NCI-H226 (cell line): ENCODE measurements around the gene GTPBP10.

Experiments used
- DNase-seq: peaks from one replicate; pipeline ENCODE4 v3.0.0-alpha.2; 2015

GTPBP10 gene

DNA sequence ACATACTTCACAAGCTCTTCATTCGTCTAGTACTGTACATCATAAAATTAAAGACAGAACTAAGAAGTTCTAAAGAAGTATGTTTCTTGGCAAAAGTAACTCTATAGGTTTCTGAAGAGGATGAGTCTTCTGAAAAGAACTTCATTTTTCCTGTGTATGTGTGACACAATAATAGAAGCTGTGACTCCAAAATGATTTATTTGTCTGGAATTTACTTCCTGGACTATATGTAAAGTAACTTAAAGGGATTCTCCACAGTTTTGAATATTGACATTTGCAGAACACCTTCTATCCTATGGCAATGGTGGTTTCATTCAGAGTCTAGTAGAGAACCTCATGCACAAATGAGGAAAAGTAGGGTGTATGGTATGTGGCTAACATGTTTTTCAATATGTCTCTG lies 36.9 kb downstream of the GTPBP10 start:
- peak; percentile 56 for DNase-seq

DNA sequence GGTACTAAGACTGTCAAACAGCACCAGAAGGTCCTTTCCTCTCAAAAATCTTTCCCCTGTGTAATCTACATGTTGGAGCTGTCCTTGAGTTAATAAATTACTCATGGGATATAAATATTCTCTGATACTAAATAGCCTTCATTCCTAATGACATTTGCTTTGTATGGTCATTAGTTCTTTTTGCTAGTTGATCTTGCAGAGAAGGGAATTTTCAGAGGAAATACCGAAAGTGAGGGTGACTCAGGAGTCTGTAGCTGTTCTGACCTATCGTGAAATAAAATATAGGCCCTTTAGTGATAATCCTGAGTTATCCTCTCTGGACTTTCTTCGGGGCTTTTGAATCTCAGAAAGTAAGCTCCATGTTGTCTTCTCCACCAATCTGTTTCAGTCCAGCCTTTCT lies 37.3 kb downstream of the GTPBP10 start:
- peak; percentile 21 for DNase-seq

DNA sequence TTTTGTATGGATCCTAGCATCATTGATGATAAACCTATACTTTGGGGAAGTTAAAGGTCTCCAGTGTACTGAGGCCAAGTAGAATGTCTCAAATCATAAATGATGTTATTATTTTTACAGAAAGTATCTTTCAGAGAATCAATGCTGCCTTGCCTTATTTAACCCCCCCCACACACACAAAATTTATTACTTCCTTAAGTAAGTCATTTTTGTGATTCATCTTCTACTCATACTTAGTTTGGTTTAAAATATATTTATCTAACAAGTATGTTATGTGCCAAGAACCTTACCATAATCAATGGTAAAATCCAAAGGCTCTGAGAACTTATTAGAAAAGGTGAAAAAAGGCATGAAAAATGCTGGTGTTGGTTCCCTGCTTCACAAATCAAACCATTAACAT lies 37.9 kb downstream of the GTPBP10 start:
- DNase-seq: no peak

GRCh38 chr7:90387470-90388240 lies 41.1 kb downstream of the GTPBP10 start:
- DNase-seq: no peak

- DNase-seq: no peak
Observed at GRCh38 chr7:90390926-90391325, 44.4 kb downstream of the GTPBP10 start.

- peak; percentile 35 for DNase-seq
Observed at GRCh38 chr7:90391488-90391887, 45.0 kb downstream of the GTPBP10 start.

DNA sequence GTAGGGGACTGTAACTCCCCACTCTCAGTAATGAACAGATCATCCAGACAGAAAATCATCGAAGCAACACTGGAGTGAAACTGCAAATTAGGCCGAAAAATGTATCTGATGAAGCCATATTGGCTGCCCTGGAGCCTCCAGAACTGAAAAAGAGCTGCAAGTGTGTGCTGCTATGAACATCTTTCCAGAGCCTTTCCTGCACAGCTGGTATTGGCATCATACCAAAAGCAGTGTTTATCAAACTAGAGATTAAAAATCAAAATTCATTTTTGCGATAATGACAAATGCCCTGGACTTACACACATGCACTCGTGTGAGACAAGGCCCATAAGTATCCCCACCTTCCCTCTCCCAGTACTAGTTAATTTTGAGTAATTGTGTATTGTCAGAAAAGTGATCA lies 49.9 kb downstream of the GTPBP10 start:
- no peak for DNase-seq

DNA sequence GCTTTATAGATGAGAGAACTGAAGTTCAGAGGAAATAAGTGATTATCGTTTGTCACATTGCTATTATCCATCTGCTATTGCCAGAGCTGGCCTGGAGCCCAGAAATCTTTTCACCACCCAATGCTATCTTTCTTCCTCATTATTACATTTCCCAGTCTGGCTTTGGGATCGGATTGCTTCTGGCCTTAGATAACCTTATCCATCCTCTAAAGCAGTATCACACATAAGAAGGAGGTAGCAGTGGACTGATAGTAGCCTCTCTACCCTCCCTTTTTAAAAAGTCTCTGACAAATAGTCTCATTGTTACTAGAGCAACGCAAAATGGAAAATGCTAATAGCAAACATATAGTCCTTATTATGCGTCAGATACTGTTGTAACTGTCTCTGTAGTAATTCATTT lies 55.5 kb downstream of the GTPBP10 start:
- DNase-seq: no peak

DNA sequence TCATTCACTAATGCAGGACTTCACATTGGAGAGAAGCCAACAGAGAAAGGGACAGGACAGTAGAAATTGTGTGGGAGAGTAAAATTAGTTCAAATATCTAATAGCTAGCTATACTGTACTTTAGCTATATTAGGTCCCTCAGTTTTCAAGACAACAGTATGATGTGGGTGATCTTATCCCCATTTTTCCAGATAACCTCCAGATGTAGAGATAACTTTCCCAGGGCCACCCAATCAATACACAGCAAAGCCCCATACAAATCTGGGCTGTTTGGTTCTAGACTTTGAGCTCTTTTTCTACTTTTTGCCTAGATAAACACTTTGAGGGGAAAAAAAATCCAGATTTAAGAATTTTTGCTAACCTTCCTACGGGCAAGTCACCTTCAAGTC lies 56.3 kb downstream of the GTPBP10 start:
- no peak for DNase-seq

- peak; percentile 97 for DNase-seq
Observed at GRCh38 chr7:90403174-90404113, 56.9 kb downstream of the GTPBP10 start, which contains the start of gene CLDN12. TSS of gene CLDN12 (plus strand) at chr7:90403461. CDS start at chr7:90412677, 9,216 bp downstream.

GRCh38 chr7:90404777-90405176 lies 58.3 kb downstream of the GTPBP10 start:
- DNase-seq: no peak

GRCh38 chr7:90407484-90407821 lies 60.9 kb downstream of the GTPBP10 start:
- DNase-seq: no peak

DNA sequence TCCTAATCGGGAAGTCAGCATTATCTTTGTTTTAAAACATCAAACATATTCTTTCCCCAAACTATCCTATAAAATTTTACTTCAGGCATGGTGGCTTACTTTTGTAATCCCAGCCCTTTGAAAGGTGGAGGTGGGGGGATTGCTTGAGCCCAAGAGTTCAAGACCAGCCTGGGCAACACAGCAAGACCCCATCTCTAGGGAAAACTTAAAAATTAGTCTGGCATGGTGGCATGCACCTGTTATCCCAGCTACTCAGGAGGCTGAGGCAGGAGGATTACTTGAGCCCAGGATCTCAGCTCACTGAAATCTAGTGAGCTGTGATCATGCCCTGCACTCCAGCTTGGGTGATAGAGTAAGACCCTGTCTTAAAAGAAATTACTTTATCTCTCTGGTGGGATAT lies 61.6 kb downstream of the GTPBP10 start:
- no peak for DNase-seq

DNA sequence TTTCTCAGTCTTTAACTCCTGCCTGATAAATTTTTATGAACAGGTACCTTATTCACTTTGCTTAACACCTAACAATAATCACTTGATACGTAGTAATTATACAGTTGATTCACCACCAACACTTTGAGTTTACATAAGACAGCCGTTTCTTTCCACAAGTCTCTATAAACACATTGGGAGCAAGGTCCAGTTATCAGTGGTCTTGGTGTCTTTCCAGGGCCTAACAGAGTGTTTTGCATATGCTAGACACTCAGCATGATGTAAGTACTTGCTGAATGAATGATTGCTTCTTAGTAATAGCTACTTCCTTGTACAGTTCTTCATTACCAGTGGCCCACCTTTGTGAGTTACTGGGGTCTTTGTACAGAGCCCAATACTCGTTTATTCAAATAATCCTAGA lies 63.2 kb downstream of the GTPBP10 start:
- DNase-seq: no peak

DNA sequence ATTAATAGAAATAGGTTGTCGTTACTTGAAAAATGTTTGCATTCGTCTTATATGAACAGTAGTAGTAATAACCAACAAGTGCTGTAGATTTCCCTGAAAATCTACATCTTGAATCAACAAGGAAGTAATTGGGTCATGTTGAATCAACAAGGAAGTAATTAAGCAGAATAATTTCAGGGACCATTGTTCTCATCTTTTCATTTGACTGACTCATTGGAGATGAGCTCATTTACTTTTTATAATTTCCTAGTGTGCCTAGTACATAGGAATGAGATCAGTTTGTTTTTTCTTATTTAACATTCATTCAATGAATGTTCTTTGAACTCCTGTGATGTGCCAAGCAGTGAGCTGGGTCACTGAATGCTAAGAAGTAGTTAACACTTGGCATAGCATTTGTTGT lies 65.0 kb downstream of the GTPBP10 start:
- no peak for DNase-seq

DNA sequence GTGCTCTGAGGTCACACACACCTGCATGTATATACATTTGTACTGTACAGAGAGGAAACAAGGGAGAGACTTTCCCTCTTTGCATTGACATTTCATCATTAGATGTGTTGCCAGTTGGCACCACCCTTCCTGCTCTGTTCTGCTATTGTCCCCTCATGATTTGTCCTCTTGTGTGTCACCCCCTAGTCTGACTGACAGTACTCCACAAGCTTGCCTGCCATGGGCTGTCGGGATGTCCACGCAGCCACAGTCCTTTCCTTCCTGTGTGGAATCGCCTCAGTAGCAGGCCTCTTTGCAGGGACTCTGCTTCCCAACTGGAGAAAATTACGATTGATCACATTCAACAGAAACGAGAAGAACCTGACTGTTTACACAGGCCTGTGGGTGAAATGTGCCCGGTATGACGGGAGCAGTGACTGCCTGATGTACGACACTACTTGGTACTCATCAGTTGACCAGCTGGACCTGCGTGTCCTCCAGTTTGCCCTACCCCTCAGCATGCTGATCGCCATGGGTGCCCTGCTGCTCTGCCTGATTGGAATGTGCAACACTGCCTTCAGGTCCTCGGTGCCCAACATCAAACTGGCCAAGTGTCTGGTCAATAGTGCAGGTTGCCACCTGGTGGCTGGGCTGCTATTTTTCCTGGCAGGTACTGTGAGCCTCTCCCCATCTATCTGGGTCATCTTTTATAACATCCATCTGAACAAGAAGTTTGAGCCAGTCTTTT lies 66.1 kb downstream of the GTPBP10 start:
- no peak for DNase-seq

DNA sequence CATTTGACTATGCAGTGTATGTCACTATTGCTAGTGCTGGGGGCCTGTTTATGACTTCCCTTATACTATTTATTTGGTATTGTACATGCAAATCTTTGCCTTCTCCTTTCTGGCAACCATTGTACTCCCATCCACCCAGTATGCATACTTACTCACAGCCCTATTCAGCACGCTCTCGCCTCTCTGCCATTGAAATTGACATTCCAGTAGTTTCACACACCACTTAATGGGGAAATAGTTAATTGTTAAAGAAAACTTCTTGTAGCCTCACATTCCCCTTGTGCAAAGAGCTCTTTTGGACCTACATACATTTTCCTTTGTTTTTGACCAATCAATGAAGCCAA lies 66.6 kb downstream of the GTPBP10 start:
- DNase-seq: no peak

GRCh38 chr7:90421651-90422050 lies 75.1 kb downstream of the GTPBP10 start:
- DNase-seq: no peak

GRCh38 chr7:90424720-90425119 lies 78.2 kb downstream of the GTPBP10 start:
- no peak for DNase-seq

GRCh38 chr7:90425376-90425775 lies 78.9 kb downstream of the GTPBP10 start:
- no peak for DNase-seq

- DNase-seq: no peak
Observed at GRCh38 chr7:90430614-90431460, 84.3 kb downstream of the GTPBP10 start.

- DNase-seq: no peak
Observed at GRCh38 chr7:90432752-90433151, 86.2 kb downstream of the GTPBP10 start.

DNA sequence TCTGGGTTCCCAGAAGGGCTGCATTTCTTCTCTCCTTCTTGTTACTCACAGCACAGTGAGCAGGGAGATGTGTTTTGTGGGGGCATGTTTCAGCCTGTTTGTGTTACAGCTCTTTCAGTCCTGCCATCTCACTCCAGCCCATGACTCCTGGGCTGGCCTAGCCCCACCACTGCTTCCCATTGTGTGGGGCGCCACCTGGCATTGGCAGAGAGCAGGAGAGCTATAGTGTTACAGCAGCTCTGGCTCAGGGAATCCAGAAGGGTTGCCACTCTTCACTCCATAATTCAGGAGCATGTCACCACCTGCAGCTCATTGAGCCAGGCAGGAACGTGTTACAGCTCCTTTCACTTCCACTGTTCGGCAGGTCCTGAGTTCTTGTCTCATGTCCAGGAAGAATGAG lies 86.7 kb downstream of the GTPBP10 start:
- DNase-seq: no peak
